Astrocyte (in vitro differentiated cells and primary cell): ENCODE results near the gene PDE6B.

Experiments used
- EZH2 ChIP-seq: IDR thresholded peaks from 2 replicates; pipeline ENCODE4 v1.6.1; 2012; ENCODE audit warnings: mild to moderate bottlenecking, low read length, inconsistent platforms; ENCODE audit not compliant: insufficient read depth
- TF ChIP-seq, protein P1 (sequence below): IDR thresholded peaks from 2 replicates; pipeline ENCODE4 v1.5.1; 2011; ENCODE audit warnings: low read depth, mild to moderate bottlenecking, inconsistent platforms, low read length, moderate library complexity; ENCODE audit not compliant: insufficient read depth

DNA sequence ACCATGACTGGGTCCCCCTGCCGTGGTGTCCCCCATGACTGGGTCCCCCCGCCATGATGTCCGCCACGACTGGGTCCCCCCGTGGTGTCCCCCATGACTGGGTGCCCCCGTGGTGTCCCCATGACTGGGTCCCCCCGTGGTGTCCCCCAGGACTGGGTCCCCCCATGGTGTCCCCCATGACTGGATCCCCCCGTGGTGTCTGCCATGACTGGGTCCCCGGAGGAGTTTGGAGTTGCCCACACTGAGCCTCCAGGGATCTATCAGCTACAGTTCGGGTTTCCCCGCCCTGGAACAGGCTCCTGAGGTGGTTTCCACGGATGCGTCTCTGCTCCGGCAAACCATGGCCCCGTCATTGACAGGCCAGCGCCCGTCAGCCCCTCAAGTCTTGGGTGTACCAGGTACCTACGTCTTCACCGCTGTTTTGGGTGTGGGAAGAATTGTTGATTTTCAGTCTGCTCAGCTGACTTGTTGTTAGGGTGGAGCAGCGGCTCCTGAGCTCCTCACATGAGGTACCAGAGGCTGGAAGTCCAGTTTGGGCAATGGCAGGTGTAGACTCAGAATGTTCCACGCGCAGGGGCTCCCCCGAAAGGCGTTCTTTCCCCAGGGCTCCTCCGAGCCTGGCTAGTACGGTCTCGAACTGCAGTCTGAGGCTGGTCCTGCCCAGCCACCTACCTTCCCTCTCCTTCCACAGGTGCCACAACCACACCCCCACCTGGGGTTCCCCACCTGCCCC is 8.3 kb upstream of the PDE6B start:
- TF ChIP-seq EZH2 = no peak
- TF ChIP-seq, protein P1, sequence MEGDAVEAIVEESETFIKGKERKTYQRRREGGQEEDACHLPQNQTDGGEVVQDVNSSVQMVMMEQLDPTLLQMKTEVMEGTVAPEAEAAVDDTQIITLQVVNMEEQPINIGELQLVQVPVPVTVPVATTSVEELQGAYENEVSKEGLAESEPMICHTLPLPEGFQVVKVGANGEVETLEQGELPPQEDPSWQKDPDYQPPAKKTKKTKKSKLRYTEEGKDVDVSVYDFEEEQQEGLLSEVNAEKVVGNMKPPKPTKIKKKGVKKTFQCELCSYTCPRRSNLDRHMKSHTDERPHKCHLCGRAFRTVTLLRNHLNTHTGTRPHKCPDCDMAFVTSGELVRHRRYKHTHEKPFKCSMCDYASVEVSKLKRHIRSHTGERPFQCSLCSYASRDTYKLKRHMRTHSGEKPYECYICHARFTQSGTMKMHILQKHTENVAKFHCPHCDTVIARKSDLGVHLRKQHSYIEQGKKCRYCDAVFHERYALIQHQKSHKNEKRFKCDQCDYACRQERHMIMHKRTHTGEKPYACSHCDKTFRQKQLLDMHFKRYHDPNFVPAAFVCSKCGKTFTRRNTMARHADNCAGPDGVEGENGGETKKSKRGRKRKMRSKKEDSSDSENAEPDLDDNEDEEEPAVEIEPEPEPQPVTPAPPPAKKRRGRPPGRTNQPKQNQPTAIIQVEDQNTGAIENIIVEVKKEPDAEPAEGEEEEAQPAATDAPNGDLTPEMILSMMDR = no peak
